SK-MEL-5 (cell line): ENCODE measurements around the gene AMER3. TPM values are rescaled to one million over a fixed set of nuclear protein-coding genes. Genes with fewer than 3 reads are reported as not detected.

Experiments used
- DNase-seq: peaks from one replicate; pipeline ENCODE4 v3.0.0-alpha.2; 2016; ENCODE audit warnings: low read depth, low spot score
- in situ Hi-C: cut with HindIII; loops from 2 replicates; pipeline ENCODE4 v1.10.0; 2016; ENCODE audit warnings: low sequenced_read_pairs, high pct_unique_total_duplicates, low pct_unique_long_range_greater_than_20kb
- total RNA-seq: library from RNA; depleted of rRNA; stranded (reverse); fragments of >200 nt; shearing (Covaris generic); gene quantifications from 2 replicates; pipeline ENCODE4 v1.2.3, GENCODE V29; 2014

AMER3 gene
- total RNA-seq, 1 experiment from 2014 or later: not detected

GRCh38 chr2:130744287-130745117 is 10.8 kb upstream of the AMER3 start:
- no peak for DNase-seq
- in situ Hi-C loops: no loop called here

- in situ Hi-C loops: no loop called here
- no peak for DNase-seq
Observed at GRCh38 chr2:130749078-130749477, 6.3 kb upstream of the AMER3 start.

GRCh38 chr2:130749641-130750040 is 5.7 kb upstream of the AMER3 start:
- in situ Hi-C loops: no loop called here
- no peak for DNase-seq

- in situ Hi-C loops: no loop called here
- DNase-seq: no peak
Observed at GRCh38 chr2:130754811-130755210, 529 bp upstream of the AMER3 start.

GRCh38 chr2:130756053-130756873 is 923 bp downstream of the AMER3 start:
- in situ Hi-C loops: no loop called here
- DNase-seq: no peak

- DNase-seq: no peak
- in situ Hi-C loops: no loop called here
Observed at GRCh38 chr2:130756874-130757668, 1.7 kb downstream of the AMER3 start.

- peak; percentile 5 for DNase-seq
- in situ Hi-C loops: no loop called here
Observed at GRCh38 chr2:130759906-130760753, 4.8 kb downstream of the AMER3 start.

- DNase-seq: no peak
- in situ Hi-C loops: no loop called here
Observed at GRCh38 chr2:130760754-130761751, 5.7 kb downstream of the AMER3 start.

GRCh38 chr2:130762031-130762909 is 6.9 kb downstream of the AMER3 start:
- in situ Hi-C loops: no loop called here
- DNase-seq: no peak

- no peak for DNase-seq
- in situ Hi-C loops: no loop called here
Observed at GRCh38 chr2:130762910-130763385, 7.6 kb downstream of the AMER3 start.

DNA sequence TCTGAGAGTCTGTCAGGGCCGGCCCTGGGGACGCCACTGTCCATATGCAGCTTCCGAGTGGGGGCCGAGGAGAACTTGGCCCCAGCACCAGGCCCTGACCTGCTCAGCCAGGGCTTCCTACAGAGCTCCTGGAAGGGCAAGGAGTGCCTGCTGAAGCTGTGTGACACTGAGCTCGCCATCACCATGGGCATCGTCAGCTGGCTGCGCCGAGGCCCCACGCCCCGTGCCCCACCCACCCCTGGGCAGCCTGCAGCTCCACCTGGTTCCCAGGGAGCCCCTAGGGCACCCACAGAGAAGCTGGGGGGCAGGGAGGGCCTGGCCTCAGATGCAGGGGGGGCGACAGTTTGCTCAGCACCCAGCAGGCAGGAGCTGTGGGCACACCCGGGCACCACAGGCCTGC is 8.1 kb downstream of the AMER3 start:
- no peak for DNase-seq
- in situ Hi-C loops: no loop called here

DNA sequence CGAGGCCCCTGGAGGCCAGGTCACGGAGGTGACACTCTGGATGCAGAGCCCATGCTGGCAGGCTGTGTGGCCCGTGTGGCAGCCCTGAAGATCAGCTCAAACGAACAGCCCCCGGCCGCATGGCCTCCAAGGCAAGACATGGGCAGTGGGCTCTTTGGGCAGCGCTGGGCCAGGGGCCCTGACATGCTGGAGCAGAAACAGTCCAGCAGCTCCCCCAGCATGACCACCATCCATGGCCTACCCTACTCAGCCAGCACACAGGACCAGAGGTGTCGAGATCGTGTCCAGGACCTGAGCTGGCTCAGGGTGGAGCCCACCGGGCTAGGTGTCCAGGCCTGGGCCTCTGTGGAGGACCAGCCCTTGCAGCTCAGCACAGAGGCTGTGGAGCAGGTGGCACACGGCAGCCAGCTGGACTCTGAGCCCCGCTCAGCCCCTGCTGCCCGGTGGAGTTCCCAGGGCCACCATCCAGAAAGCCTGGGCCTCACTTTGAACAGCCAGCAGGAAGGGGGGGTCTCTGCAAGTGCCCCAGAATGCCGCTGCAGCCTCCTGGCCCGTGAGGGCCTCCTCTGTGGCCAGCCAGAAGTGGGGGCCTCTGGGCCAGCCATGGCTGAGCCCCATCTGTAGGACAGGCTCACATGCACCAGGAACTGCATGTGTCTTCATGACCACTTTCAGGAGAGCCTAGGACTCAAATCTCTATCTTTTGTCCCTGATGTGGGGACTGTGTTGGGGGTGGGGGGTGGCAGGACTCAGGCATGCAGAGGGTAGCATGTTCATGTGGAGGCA is 8.9 kb downstream of the AMER3 start:
- DNase-seq: no peak
- in situ Hi-C loops: no loop called here

- in situ Hi-C loops: no loop called here
- DNase-seq: no peak
Observed at GRCh38 chr2:130764821-130765115, 9.4 kb downstream of the AMER3 start.

GRCh38 chr2:130765464-130765863 is 10.1 kb downstream of the AMER3 start:
- in situ Hi-C loops: no loop called here

DNA sequence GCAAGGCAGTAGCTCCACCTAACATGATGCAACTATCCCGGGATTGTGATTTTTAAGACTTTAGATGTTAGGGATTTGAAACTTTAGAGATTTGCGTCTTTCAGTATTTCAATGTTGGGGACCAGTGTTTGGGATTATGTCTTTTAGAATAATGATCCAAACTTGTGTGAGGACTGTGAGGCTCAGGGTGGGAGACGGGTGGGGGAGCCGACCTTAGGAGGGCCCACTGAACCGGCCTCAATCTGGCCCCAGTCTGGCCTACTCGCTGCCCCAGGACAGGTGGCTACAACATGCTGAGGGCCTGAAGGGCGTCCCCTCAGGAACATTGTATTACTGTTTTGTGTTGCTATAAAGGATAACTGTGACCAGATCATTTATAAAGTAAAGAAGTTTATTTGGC is 10.7 kb downstream of the AMER3 start:
- no peak for DNase-seq
- in situ Hi-C loops: no loop called here

More at GRCh38 chr2:130765464-130765863, 10.1 kb downstream of the AMER3 start:
- DNase-seq: no peak
